ENCODE results near the gene SCLT1. TPM values are rescaled to one million over a fixed set of nuclear protein-coding genes. Genes with fewer than 3 reads are reported as not detected.
"Not testable (repeated sequence)": the region's sequence is repeated elsewhere in the genome, so short reads cannot be mapped to it uniquely, and the experiment has no call there.

Gene SCLT1
- total RNA-seq (2014; rRNA removed; shearing (Covaris generic)): 15.7 and 17.6 TPM in 2 replicates

- peak; percentile 95 for DNase-seq (ENCODE audit: low spot score)
Measured at GRCh38 chr4:129093191-129093920, at the start of gene SCLT1. Gene SCLT1, minus strand, starts transcription at chr4:129093539. Its CDS starts 436 bp downstream, at chr4:129093103.

- no peak for DNase-seq (ENCODE audit: low spot score)
Measured at GRCh38 chr4:129140521-129140920, 47.2 kb upstream of the SCLT1 start.

- no peak for DNase-seq (ENCODE audit: low spot score)
Measured at GRCh38 chr4:129138810-129139496, 45.6 kb upstream of the SCLT1 start.

- DNase-seq (ENCODE audit: low spot score): no peak
Measured at GRCh38 chr4:129136433-129136832, 43.1 kb upstream of the SCLT1 start.

- DNase-seq (ENCODE audit: low spot score): no peak
Measured at GRCh38 chr4:129131343-129131742, 38.0 kb upstream of the SCLT1 start.

- no peak for DNase-seq (ENCODE audit: low spot score)
Measured at GRCh38 chr4:129129143-129129542, 35.8 kb upstream of the SCLT1 start.

GRCh38 chr4:129126614-129127013, 33.3 kb upstream of the SCLT1 start:
- not testable (repeated sequence) for DNase-seq (ENCODE audit: low spot score)

- no peak for DNase-seq (ENCODE audit: low spot score)
Measured at GRCh38 chr4:129117705-129118104, 24.4 kb upstream of the SCLT1 start.

- no peak for DNase-seq (ENCODE audit: low spot score)
Measured at GRCh38 chr4:129113919-129114318, 20.6 kb upstream of the SCLT1 start.

GRCh38 chr4:129113434-129113833, 20.1 kb upstream of the SCLT1 start:
- no peak for DNase-seq (ENCODE audit: low spot score)

- DNase-seq (ENCODE audit: low spot score): no peak
Measured at GRCh38 chr4:129111919-129112318, 18.6 kb upstream of the SCLT1 start.

- no peak for DNase-seq (ENCODE audit: low spot score)
Measured at GRCh38 chr4:129110931-129111330, 17.6 kb upstream of the SCLT1 start.

GRCh38 chr4:129109965-129110824, 16.9 kb upstream of the SCLT1 start:
- no peak for DNase-seq (ENCODE audit: low spot score)

GRCh38 chr4:129098531-129099001, 5.2 kb upstream of the SCLT1 start:
- no peak for DNase-seq (ENCODE audit: low spot score)

- peak; percentile 73 for DNase-seq (ENCODE audit: low spot score)
Measured at GRCh38 chr4:129095811-129096454, 2.6 kb upstream of the SCLT1 start, which contains the start of gene C4orf33. Gene C4orf33, plus strand, starts transcription at chr4:129096152. Its CDS starts 6,459 bp downstream, at chr4:129102611.

- no peak for DNase-seq (ENCODE audit: low spot score)
Measured at GRCh38 chr4:129094347-129094746, 1.0 kb upstream of the SCLT1 start.

- peak; percentile 8 for DNase-seq (ENCODE audit: low spot score)
Measured at GRCh38 chr4:129092631-129093190, 628 bp downstream of the SCLT1 start.

GRCh38 chr4:129087516-129087915, 5.8 kb downstream of the SCLT1 start:
- DNase-seq (ENCODE audit: low spot score): no peak

GRCh38 chr4:129085472-129085871, 7.9 kb downstream of the SCLT1 start:
- no peak for DNase-seq (ENCODE audit: low spot score)

- DNase-seq (ENCODE audit: low spot score): no peak
Measured at GRCh38 chr4:129082302-129082701, 11.0 kb downstream of the SCLT1 start.

GRCh38 chr4:129080129-129080528, 13.2 kb downstream of the SCLT1 start:
- no peak for DNase-seq (ENCODE audit: low spot score)
